Thyroid gland (tissue), 4 donors: ENCODE data around the gene TPSD1.

Source experiments
- POLR2A ChIP-seq, 2 donors: fragments of 450-650 bp; IDR thresholded peaks; one replicate each; pipeline ENCODE4 v1.6.1; 2017; ENCODE audit warnings: antibody characterized with exemption in 2 of 2, mild to moderate bottlenecking in 2 of 2, moderate library complexity in 1 of 2
- TF ChIP-seq, protein P1 (sequence below), 6 experiments: fragments of 200-600 bp in 3 of 6; fragments of 450-650 bp in 3 of 6; sonication (generic) in 3 of 6; IDR thresholded peaks; one replicate each; pipeline ENCODE4 v1.5.1; 2016 to 2019; ENCODE audit warnings: antibody characterized with exemption in 6 of 6, mild to moderate bottlenecking in 2 of 6, inconsistent platforms in 1 of 6, moderate library complexity in 1 of 6

DNA sequence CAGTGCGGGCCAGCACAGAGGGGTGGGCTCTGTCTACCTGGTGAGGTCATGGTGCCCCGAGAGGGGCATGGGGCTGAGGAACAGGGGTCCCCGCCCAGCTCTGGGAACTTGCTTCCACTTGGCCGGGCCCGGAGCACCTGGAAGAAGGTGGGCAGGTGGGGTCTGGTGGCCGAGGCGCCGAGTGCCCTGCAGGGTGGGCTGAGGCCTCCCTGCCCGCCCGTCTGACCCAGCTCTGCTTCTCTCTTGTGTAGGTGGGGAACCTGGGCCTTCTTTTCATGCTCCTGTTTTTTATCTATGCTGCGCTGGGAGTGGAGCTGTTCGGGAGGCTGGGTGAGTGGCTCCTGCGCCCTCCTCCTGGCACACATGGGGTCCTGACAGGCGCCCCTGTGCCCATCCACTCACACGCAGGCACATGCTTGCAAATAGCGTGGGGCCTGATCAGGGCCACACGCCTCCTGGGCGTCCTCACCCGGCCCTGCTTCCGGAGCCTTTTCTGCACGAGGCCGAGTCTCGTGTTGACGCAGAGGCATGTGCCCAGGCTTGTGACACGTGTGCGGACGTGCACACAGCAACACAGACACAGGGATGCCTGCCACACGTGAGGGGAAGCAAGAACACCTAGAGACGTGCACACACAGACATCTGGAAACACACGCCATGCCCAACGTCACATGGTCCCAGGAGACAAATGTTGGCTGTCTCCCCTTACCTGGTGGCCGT, 39.0 kb upstream of the TPSD1 start:
- no peak for TF ChIP-seq POLR2A (IDR thresholded peaks at IDR 0.05)
- TF ChIP-seq, protein P1, sequence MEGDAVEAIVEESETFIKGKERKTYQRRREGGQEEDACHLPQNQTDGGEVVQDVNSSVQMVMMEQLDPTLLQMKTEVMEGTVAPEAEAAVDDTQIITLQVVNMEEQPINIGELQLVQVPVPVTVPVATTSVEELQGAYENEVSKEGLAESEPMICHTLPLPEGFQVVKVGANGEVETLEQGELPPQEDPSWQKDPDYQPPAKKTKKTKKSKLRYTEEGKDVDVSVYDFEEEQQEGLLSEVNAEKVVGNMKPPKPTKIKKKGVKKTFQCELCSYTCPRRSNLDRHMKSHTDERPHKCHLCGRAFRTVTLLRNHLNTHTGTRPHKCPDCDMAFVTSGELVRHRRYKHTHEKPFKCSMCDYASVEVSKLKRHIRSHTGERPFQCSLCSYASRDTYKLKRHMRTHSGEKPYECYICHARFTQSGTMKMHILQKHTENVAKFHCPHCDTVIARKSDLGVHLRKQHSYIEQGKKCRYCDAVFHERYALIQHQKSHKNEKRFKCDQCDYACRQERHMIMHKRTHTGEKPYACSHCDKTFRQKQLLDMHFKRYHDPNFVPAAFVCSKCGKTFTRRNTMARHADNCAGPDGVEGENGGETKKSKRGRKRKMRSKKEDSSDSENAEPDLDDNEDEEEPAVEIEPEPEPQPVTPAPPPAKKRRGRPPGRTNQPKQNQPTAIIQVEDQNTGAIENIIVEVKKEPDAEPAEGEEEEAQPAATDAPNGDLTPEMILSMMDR (IDR thresholded peaks at IDR 0.05), result no peak
